Stomach (tissue), 4 donors: ENCODE data around the gene CDH23.

Experiments used
- CTCF ChIP-seq, 7 experiments: fragments of 450-650 bp in 4 of 7; fragments of 200-600 bp in 3 of 7; sonication (generic) in 3 of 7; IDR thresholded peaks; one replicate each; pipeline ENCODE4 v1.5.1; 2016 to 2019; ENCODE audit warnings: antibody characterized with exemption in 7 of 7, control low read depth in 2 of 7, mild to moderate bottlenecking in 1 of 7
- POLR2A ChIP-seq, 4 donors: fragments of 450-650 bp; IDR thresholded peaks; one replicate each; pipeline ENCODE4 v1.6.1; 2016; ENCODE audit warnings: antibody characterized with exemption in 4 of 4, control low read depth in 2 of 4, mild to moderate bottlenecking in 1 of 4, moderate library complexity in 1 of 4

DNA sequence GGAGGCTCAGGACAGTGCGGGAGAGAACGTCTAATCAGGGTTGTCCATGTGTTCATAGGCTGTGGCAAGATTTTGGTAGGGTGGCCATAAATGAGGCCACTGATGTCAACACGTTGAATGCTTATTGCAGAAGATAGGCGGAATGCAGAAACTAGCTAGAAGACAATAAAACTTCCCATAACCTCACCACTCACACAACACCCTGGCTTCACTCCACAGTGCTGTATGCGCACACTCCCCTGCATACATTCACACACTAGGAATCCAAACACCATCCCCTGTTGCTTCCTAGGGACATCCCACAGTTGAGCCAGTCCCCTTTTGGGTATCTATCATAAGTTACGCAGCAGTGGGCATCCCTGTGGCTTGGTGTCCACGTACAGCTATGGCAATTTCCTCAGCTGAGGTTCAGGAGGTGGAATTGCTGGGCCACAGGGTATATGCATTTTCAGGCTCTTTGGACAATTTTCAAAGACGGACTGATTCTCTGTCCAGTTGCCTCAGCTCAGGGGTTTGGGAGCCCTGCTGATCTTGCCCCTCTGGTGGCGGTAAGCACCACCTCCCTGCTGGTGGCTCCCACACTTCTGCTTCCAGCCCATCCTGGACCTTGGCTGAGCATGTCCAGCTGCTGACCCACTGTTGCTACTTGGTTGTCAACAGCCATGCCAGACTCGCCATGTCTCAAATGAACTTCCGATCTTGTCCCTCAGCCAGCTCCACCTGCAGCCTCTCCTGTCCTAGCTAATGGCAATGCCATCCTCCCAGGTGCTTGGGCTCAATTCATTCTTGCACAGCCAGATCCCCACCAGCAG, 36.4 kb downstream of the CDH23 start:
- no peak for TF ChIP-seq CTCF (IDR thresholded peaks at IDR 0.05)
- no peak for TF ChIP-seq POLR2A (IDR thresholded peaks at IDR 0.05)
